Endothelial cell (in vitro differentiated cells): ENCODE results near the gene GNG12. TPM values are rescaled to one million over a fixed set of nuclear protein-coding genes. Genes with fewer than 3 reads are reported as not detected.
"Not testable (repeated sequence)": the region's sequence is repeated elsewhere in the genome, so short reads cannot be mapped to it uniquely, and the experiment has no call there.

Experiments
- DNase-seq: peaks from one replicate; pipeline ENCODE4 v3.0.0; 2021; ENCODE audit warnings: low spot score
- H3K27ac Mint-ChIP-seq: one replicate; pipeline ENCODE4 v1.8.0; 2021; ENCODE audit warnings: mixed read lengths, inconsistent platforms; ENCODE audit not compliant: unreplicated experiment
- H3K27me3 Mint-ChIP-seq: one replicate; pipeline ENCODE4 v1.8.0; 2021; ENCODE audit warnings: mild to moderate bottlenecking, moderate library complexity, mixed read lengths, inconsistent platforms; ENCODE audit not compliant: unreplicated experiment
- H3K36me3 Mint-ChIP-seq: one replicate; pipeline ENCODE4 v1.8.0; 2021; ENCODE audit warnings: mild to moderate bottlenecking, low read depth, mixed read lengths, inconsistent platforms; ENCODE audit not compliant: unreplicated experiment
- H3K4me1 Mint-ChIP-seq: one replicate; pipeline ENCODE4 v1.8.0; 2021; ENCODE audit warnings: mild to moderate bottlenecking, mixed read lengths, inconsistent platforms; ENCODE audit not compliant: unreplicated experiment
- H3K4me3 Mint-ChIP-seq: one replicate; pipeline ENCODE4 v1.8.0; 2021; ENCODE audit warnings: mild to moderate bottlenecking, mixed read lengths, inconsistent platforms; ENCODE audit not compliant: unreplicated experiment
- H3K9me3 Mint-ChIP-seq: one replicate; pipeline ENCODE4 v1.8.0; 2021; ENCODE audit warnings: mixed read lengths, inconsistent platforms; ENCODE audit not compliant: unreplicated experiment
- CTCF ChIP-seq: fragments of 200-600 bp; sonication (generic); IDR thresholded peaks from one replicate; pipeline ENCODE4 v1.5.0; 2021; ENCODE audit warnings: antibody characterized with exemption; ENCODE audit not compliant: unreplicated experiment
- total RNA-seq: library from RNA; stranded (reverse); fragmentation: NEBNext Ultra II Directional; extraction: Animal tissue kit (Norgen Biotek cat#: 25700); gene quantifications from one replicate; pipeline ENCODE4 v1.2.1, GENCODE V29; 2021; ENCODE audit not compliant: unreplicated experiment

The GNG12 gene
- total RNA-seq, 1 donor from 2014 or later: 26.2 TPM

GRCh38 chr1:67673468-67674201, 159.6 kb downstream of the GNG12 start:
- Mint-ChIP-seq H3K4me3 (no peak overlapping the region), H3K9me3 (no peaks in the 10 kb centered on the region), H3K27me3 (peaks cover 3% of the 10 kb centered on the region), H3K36me3 (no peaks in the 10 kb centered on the region), H3K4me1 (peaks cover 15% of the 10 kb centered on the region), H3K27ac (no peak overlapping the region)
- no peak for DNase-seq
- no peak for TF ChIP-seq CTCF

- no peak for TF ChIP-seq CTCF
- no peaks in the 10 kb centered on the region for H3K36me3 Mint-ChIP-seq
- H3K9me3 Mint-ChIP-seq: no peaks in the 10 kb centered on the region
- peak overlapping the region; percentile 36 for H3K27ac Mint-ChIP-seq
- peaks cover 15% of the 10 kb centered on the region for H3K4me1 Mint-ChIP-seq
- no peak for DNase-seq
- H3K4me3 Mint-ChIP-seq: no peak overlapping the region
- peaks cover 8% of the 10 kb centered on the region for H3K27me3 Mint-ChIP-seq
These were observed 160.9 kb downstream of the GNG12 start for GRCh38 chr1:67672260-67672803.

GRCh38 chr1:67668660-67669059, 164.6 kb downstream of the GNG12 start:
- Mint-ChIP-seq H3K4me3 (no peak overlapping the region), H3K4me1 (peaks cover 3% of the 10 kb centered on the region)

GRCh38 chr1:67666636-67667035, 166.6 kb downstream of the GNG12 start:
- peaks cover 8% of the 10 kb centered on the region for H3K27me3 Mint-ChIP-seq
- H3K4me3 Mint-ChIP-seq: no peak overlapping the region

More at GRCh38 chr1:67668660-67669059, 164.6 kb downstream of the GNG12 start:
- no peak for DNase-seq
- Mint-ChIP-seq H3K27ac (no peak overlapping the region), H3K9me3 (no peaks in the 10 kb centered on the region), H3K27me3 (peaks cover 8% of the 10 kb centered on the region), H3K36me3 (no peaks in the 10 kb centered on the region)
- no peak for TF ChIP-seq CTCF

GRCh38 chr1:67665307-67665706, 168.0 kb downstream of the GNG12 start:
- not testable (repeated sequence) for H3K9me3 Mint-ChIP-seq, H3K4me3 Mint-ChIP-seq, H3K27me3 Mint-ChIP-seq, DNase-seq, H3K36me3 Mint-ChIP-seq, H3K27ac Mint-ChIP-seq
- H3K4me1 Mint-ChIP-seq: peaks cover 14% of the 10 kb centered on the region

More at GRCh38 chr1:67666636-67667035, 166.6 kb downstream of the GNG12 start:
- Mint-ChIP-seq H3K36me3 (no peaks in the 10 kb centered on the region), H3K4me1 (peaks cover 14% of the 10 kb centered on the region), H3K27ac (no peak overlapping the region), H3K9me3 (no peaks in the 10 kb centered on the region)
- TF ChIP-seq CTCF: no peak
- no peak for DNase-seq
